Fibroblast of the aortic adventitia (primary cell): ENCODE data around the gene PDXP. TPM values are rescaled to one million over a fixed set of nuclear protein-coding genes. Genes with fewer than 3 reads are reported as not detected.
"Not testable (repeated sequence)": the region's sequence is repeated elsewhere in the genome, so short reads cannot be mapped to it uniquely, and the experiment has no call there.

ENCODE experiments used
- DNase-seq: peaks from one replicate; pipeline ENCODE4 v3.0.0-alpha.2; 2010; ENCODE audit warnings: low read depth
- H3K4me3 ChIP-seq: 2 replicates; pipeline ENCODE4 v1.5.1; 2011; ENCODE audit warnings: low read depth, mild to moderate bottlenecking, control low read depth, low read length, moderate library complexity
- total RNA-seq: library from RNA; depleted of rRNA; stranded (reverse); fragments of >200 nt; gene quantifications from 2 replicates; pipeline ENCODE4 v1.2.3, GENCODE V29; 2012; ENCODE audit warnings: low replicate concordance
- TF ChIP-seq, protein P1 (sequence below): IDR thresholded peaks from 2 replicates; pipeline ENCODE4 v1.5.1; 2011; ENCODE audit warnings: mild to moderate bottlenecking, low read length, control low read depth, inconsistent platforms; ENCODE audit not compliant: insufficient read depth

The PDXP gene
- total RNA-seq, 1 donor = 7.4 TPM

DNA sequence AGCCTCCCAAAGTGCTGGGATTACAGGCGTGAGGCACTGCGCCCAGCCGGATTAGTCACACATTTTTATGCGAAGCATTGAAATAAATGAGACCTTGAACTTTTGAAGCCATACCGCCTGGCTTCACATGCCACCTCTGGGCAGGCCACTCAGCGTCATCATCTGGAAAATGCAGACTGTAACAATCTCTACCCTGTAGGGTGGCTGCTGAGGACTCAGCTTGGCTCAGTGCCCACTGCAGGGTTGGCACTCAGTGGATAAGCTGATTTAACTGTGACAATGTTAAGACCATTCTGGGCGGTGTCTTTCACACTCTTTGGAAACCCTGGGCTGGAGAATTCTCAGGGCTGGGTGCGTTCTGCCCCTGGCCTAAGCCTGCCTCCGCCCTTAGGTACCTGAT lies 10.6 kb upstream of the PDXP start:
- TF ChIP-seq, protein P1, sequence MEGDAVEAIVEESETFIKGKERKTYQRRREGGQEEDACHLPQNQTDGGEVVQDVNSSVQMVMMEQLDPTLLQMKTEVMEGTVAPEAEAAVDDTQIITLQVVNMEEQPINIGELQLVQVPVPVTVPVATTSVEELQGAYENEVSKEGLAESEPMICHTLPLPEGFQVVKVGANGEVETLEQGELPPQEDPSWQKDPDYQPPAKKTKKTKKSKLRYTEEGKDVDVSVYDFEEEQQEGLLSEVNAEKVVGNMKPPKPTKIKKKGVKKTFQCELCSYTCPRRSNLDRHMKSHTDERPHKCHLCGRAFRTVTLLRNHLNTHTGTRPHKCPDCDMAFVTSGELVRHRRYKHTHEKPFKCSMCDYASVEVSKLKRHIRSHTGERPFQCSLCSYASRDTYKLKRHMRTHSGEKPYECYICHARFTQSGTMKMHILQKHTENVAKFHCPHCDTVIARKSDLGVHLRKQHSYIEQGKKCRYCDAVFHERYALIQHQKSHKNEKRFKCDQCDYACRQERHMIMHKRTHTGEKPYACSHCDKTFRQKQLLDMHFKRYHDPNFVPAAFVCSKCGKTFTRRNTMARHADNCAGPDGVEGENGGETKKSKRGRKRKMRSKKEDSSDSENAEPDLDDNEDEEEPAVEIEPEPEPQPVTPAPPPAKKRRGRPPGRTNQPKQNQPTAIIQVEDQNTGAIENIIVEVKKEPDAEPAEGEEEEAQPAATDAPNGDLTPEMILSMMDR = no peak
- no peak for DNase-seq
- H3K4me3 ChIP-seq = no peak overlapping the region

GRCh38 chr22:37650463-37651136 lies 7.9 kb upstream of the PDXP start:
- TF ChIP-seq, protein P1 = no peak
- no peak overlapping the region for H3K4me3 ChIP-seq
- DNase-seq = no peak

- TF ChIP-seq, protein P1 = no peak
- no peak for DNase-seq
- H3K4me3 ChIP-seq = no peak overlapping the region
Observed at GRCh38 chr22:37654563-37655251, 3.8 kb upstream of the PDXP start.

DNA sequence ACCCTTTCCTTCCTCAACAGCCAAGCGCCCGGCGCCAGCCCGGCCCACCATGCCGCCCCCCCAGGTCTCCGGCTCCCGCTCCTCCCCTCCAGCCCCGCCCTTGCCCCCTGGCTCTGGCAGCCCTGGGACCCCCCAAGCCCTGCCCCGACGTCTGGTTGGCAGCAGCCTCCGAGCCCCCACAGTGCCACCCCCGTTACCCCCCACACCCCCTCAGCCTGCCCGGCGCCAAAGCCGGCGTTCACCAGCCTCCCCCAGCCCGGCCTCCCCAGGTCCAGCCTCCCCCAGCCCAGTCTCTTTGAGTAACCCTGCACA lies 3.3 kb upstream of the PDXP start:
- TF ChIP-seq, protein P1 = no peak
- no peak overlapping the region for H3K4me3 ChIP-seq
- DNase-seq = no peak

DNA sequence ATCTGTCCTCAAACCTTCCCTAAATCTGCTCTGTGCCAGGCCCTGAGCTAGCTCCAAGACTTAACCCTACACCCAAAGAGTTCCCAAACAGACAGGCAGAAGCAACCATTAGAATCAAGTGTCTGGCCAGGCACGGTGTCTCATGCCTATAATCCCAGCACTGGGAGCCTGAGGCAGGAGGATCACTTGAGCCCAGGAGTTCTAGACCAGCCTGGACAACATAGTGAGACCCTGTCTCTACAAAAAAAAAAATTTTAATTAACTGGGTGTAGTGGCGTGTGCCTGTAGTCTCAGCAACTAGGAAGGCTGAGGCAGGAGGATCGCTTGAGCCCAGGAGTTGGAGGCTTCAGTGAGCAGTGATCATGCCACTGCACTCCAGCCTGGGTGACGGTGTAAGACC lies 1.9 kb upstream of the PDXP start:
- H3K4me3 ChIP-seq, DNase-seq: not testable (repeated sequence)

- H3K4me3 ChIP-seq = peak overlapping the region; percentile 74
- TF ChIP-seq, protein P1 = no peak
- DNase-seq = no peak
Observed at GRCh38 chr22:37657590-37658132, 862 bp upstream of the PDXP start.

GRCh38 chr22:37659066-37659896 lies 758 bp downstream of the PDXP start:
- DNase-seq = no peak
- H3K4me3 ChIP-seq = peak overlapping the region; percentile 78
- TF ChIP-seq, protein P1 = no peak
